K562 (cell line): ENCODE results near the gene GRIN2A. TPM values are rescaled to one million over a fixed set of nuclear protein-coding genes. Genes with fewer than 3 reads are reported as not detected.

Source experiments
- ATAC-seq: fragments of 200-7000 bp; cut with Tn5 transposase; 3 replicates; pipeline ENCODE4 v1.9.1; 2020; ENCODE audit warnings: moderate library complexity
- BruUV-seq: library from RNA; stranded (reverse); fragments of 400-500 nt; replicated peaks from 2 replicates; lab custom pipeline; 2021; lab: Mats Ljungman, UMichigan
- CTCF ChIA-PET: fragments of 300-600 bp; formaldehyde crosslinking; extraction: SDS; loops from one replicate; lab custom pipeline; 2021; ENCODE audit warnings: low intra/inter-chr PET ratio; lab: Yijun Ruan, JAX
- POLR2A ChIA-PET: fragments of 300-600, 350-650 bp; sonication (Branson Sonifier 250); formaldehyde crosslinking; extraction: SDS; loops from one replicate; lab custom pipeline; 2021; ENCODE audit warnings: antibody characterized with exemption, inconsistent platforms; lab: Yijun Ruan, JAX
- DNase-seq, 4 experiments: peaks; one replicate each; pipeline versions ENCODE4 v3.0.0 to v3.0.0-alpha.2; 2011 to 2018; ENCODE audit warnings: low spot score in 3 of 4, mixed read lengths in 3 of 4; ENCODE audit errors: extremely low read depth in 1 of 4
- FAIRE-seq: peaks from 2 replicates; lab custom pipeline; 2011; peaks lifted over from hg19 to GRCh38; lab: Jason Lieb, UNC
- H2AFZ ChIP-seq: 2 replicates; pipeline ENCODE4 v1.6.0; 2011; ENCODE audit warnings: low read depth, low read length, control low read depth, inconsistent platforms
- H3K27ac ChIP-seq: fragments of 200-600 bp; 3 replicates; pipeline ENCODE4 v1.8.0; 2011; ENCODE audit warnings: low read depth, mild to moderate bottlenecking, control low read depth, inconsistent platforms, low read length, moderate library complexity, mixed read lengths; ENCODE audit errors: extremely low read depth
- H3K27me3 ChIP-seq, 2 experiments: fragments of 300-600 bp in 1 of 2; 2 replicates in 1 of 2; 3 replicates in 1 of 2; pipeline versions ENCODE4 v1.6.0 to v1.8.0; 2011; ENCODE audit warnings: inconsistent platforms in 2 of 2, low read length in 2 of 2, mild to moderate bottlenecking in 1 of 2, mixed read lengths in 1 of 2, moderate library complexity in 1 of 2; ENCODE audit not compliant: control insufficient read depth in 2 of 2, insufficient read depth in 2 of 2
- H3K36me3 ChIP-seq: fragments of 300-600 bp; 3 replicates; pipeline ENCODE4 v1.8.0; 2011; ENCODE audit warnings: mild to moderate bottlenecking, low read length, inconsistent platforms; ENCODE audit not compliant: control insufficient read depth, insufficient read depth
- H3K4me1 ChIP-seq, 2 experiments: fragments of 200-600 bp in 1 of 2; replicated peaks in 1 of 2; 2 replicates in 1 of 2; 3 replicates in 1 of 2; pipeline versions ENCODE4 v1.5.1 to v1.8.0; 2011; ENCODE audit warnings: inconsistent platforms in 2 of 2, low read length in 2 of 2, mild to moderate bottlenecking in 1 of 2, mixed read lengths in 1 of 2, moderate library complexity in 1 of 2; ENCODE audit not compliant: control insufficient read depth in 2 of 2, insufficient read depth in 2 of 2
- H3K4me2 ChIP-seq: 2 replicates; pipeline ENCODE4 v1.6.1; 2011; ENCODE audit warnings: low read length, control low read depth, inconsistent platforms, mixed read lengths; ENCODE audit not compliant: insufficient read depth
- H3K4me3 ChIP-seq: fragments of 200-600 bp; sonication (generic), shearing (Covaris generic); 2 replicates; pipeline ENCODE4 v1.5.1; 2016; ENCODE audit warnings: control low read depth, inconsistent platforms
- H3K79me2 ChIP-seq: fragments of 200-600 bp; 3 replicates; pipeline ENCODE4 v1.8.0; 2011; ENCODE audit warnings: low read length, inconsistent platforms; ENCODE audit not compliant: control insufficient read depth, insufficient read depth
- H3K9ac ChIP-seq, 2 experiments: 2 replicates each; pipeline versions ENCODE4 v1.6.0 to v1.6.1; 2011; ENCODE audit warnings: low read depth in 2 of 2, low read length in 2 of 2, control low read depth in 1 of 2, inconsistent platforms in 1 of 2, mild to moderate bottlenecking in 1 of 2, mixed read lengths in 1 of 2; ENCODE audit not compliant: insufficient read depth in 1 of 2
- H3K9me1 ChIP-seq: one replicate; pipeline ENCODE4 v1.6.0; 2011; ENCODE audit warnings: inconsistent platforms, mild to moderate bottlenecking, low read length, moderate library complexity; ENCODE audit not compliant: control insufficient read depth, insufficient read depth
- H3K9me3 ChIP-seq: replicated peaks from 2 replicates; pipeline ENCODE4 v1.5.1; 2011; ENCODE audit warnings: low read depth, low read length, inconsistent platforms; ENCODE audit not compliant: control insufficient read depth, insufficient read depth
- H4K20me1 ChIP-seq: replicated peaks from 2 replicates; pipeline ENCODE4 v1.6.1; 2011; ENCODE audit warnings: low read length, inconsistent platforms, mixed read lengths; ENCODE audit not compliant: control insufficient read depth, insufficient read depth
- HNRNPK ChIP-seq: fragments of 200-400 bp; formaldehyde crosslinking; IDR thresholded peaks from one replicate; pipeline ENCODE4 v1.6.1; 2018; ENCODE audit warnings: mild to moderate bottlenecking, low read depth, low read length; ENCODE audit not compliant: poor library complexity, severe bottlenecking
- PCBP1 ChIP-seq: fragments of 200-400 bp; formaldehyde crosslinking; IDR thresholded peaks from 2 replicates; pipeline ENCODE4 v1.6.1; 2018; ENCODE audit warnings: mild to moderate bottlenecking, low read depth, low read length; ENCODE audit not compliant: poor library complexity, severe bottlenecking
- PCBP2 ChIP-seq: fragments of 200-400 bp; formaldehyde crosslinking; IDR thresholded peaks from 2 replicates; pipeline ENCODE4 v1.6.1; 2018; ENCODE audit warnings: low read length, low read depth, mild to moderate bottlenecking, moderate library complexity; ENCODE audit not compliant: poor library complexity, severe bottlenecking
- ZNF431 ChIP-seq: sonication (generic); formaldehyde crosslinking; IDR thresholded peaks from 2 replicates; pipeline ENCODE4 v1.8.0; 2022; ENCODE audit warnings: mild to moderate bottlenecking, missing genetic modification reagents
- ZNF507 ChIP-seq: conservative IDR thresholded peaks from 2 replicates; pipeline ENCODE4 v1.6.1; 2017; ENCODE audit warnings: missing genetic modification characterization, missing compliant biosample characterization
- WGBS: fragments of 100-300 bp; shearing (Covaris generic); methylation state at CpG from one replicate; pipeline ENCODE4 v1.1.6; 2016; ENCODE audit warnings: low coverage, mixed read lengths; ENCODE audit not compliant: insufficient coverage; ENCODE audit errors: missing lambda C conversion rate; 5-methylcytosine and 5-hydroxymethylcytosine counted together
- in situ Hi-C: fragments of 300-500 bp; cut with MboI; formaldehyde crosslinking; loops from 4 replicates; pipeline ENCODE4 v1.15.0; 2018; ENCODE audit warnings: inconsistent platforms, mixed read lengths
- intact Hi-C: fragments of 100-400 bp; cut with micrococcal nuclease; formaldehyde crosslinking; loops from 2 replicates; pipeline ENCODE4 v1.14.2; 2022
- polyA plus RNA-seq, 8 experiments: library from polyadenylated mRNA; depleted of rRNA in 4 of 8; stranded (reverse) in 5 of 8; unstranded in 3 of 8; fragments of >200 nt; fragmentation: Nextera tagmentation in 2 of 8; fragmentation: Illumina TruSeq in 1 of 8; extraction: Ambion mirVana in 2 of 8; extraction: Trizol in 1 of 8; gene quantifications; 2 replicates each; pipeline versions ENCODE4 v1.2.1 to v1.2.3, GENCODE V29; 2011 to 2014; ENCODE audit warnings: inconsistent platforms in 1 of 8, missing spikeins in 1 of 8
- total RNA-seq, 7 experiments: library from RNA; depleted of rRNA in 6 of 7; stranded (reverse); fragments of >200 nt in 6 of 7; fragmentation: Illumina TruSeq in 2 of 7; extraction: Trizol in 2 of 7; gene quantifications; 2 replicates each; pipeline versions ENCODE4 v1.2.1 to v1.2.3, GENCODE V29; 2011 to 2021; ENCODE audit warnings: low replicate concordance in 1 of 7
- TF ChIP-seq, protein P1 (sequence below): sonication (generic); formaldehyde crosslinking; IDR thresholded peaks from 2 replicates; pipeline ENCODE4 v1.8.0; 2023; ENCODE audit warnings: mild to moderate bottlenecking, missing genetic modification reagents

Gene GRIN2A
- total and polyA plus RNA-seq, 9 of the 15 experiments (the other 6 are each of a cell fraction or from before 2014, with no cell fraction given), result not detected

DNA sequence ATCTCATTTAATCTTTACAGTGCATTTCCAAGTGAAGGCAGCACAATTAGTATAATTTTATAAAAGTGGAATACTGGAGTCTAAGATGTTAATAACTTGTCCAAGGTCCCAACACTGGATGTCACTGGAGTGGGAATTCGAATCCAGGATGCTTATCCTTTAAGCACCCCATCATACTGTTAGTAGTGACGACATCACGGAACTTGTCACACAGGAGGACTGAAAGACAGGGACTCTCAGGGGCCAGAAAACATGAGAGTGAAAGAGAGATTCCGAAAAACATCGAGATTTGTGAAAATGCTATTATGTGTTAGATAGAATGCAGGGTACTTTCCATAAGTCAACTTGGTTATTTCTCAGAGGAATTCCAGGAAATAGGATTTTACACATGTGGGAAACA is 374.0 kb downstream of the GRIN2A start (continued):
- TF ChIP-seq, protein P1, sequence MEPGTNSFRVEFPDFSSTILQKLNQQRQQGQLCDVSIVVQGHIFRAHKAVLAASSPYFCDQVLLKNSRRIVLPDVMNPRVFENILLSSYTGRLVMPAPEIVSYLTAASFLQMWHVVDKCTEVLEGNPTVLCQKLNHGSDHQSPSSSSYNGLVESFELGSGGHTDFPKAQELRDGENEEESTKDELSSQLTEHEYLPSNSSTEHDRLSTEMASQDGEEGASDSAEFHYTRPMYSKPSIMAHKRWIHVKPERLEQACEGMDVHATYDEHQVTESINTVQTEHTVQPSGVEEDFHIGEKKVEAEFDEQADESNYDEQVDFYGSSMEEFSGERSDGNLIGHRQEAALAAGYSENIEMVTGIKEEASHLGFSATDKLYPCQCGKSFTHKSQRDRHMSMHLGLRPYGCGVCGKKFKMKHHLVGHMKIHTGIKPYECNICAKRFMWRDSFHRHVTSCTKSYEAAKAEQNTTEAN (CRISPR knock-in tag), result no peak
- TF ChIP-seq ZNF431, result no peak

DNA sequence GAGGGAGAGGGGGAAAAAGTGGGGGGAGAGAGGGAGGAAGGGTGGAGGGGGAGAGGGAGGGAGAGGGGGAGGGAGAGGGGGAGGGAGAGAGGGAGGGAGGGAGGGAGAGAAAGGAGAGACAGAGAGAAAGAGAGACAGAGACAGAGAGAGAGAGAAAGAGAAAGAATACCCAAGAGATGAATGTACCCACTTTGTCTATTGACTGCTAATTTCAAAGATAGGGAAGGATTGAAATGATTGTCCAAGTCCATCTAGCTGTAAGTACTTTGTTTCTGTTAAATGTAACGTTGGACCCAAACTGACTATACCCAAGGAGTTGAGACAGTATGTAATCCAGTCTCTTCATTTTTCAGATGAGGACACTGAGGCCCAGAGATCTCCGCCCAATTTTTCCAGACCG is 374.9 kb downstream of the GRIN2A start:
- in situ Hi-C loops, result no loop called here
- Histone ChIP-seq H3K27me3 (0 out of 5 replicates have a peak, but pooled peaks cover 0 to 7% of the 10 kb centered on the region in 2 experiments), H3K27ac (no peak overlapping the region), H3K4me1 (no peaks in the 10 kb centered on the region), H3K9ac (no peak overlapping the region), H2AFZ (no peak overlapping the region), H4K20me1 (no peaks in the 10 kb centered on the region), H3K9me3 (no peaks in the 10 kb centered on the region), H3K4me2 (no peak overlapping the region), H3K79me2 (no peaks in the 10 kb centered on the region), H3K36me3 (no peaks in the 10 kb centered on the region), H3K9me1 (no peaks in the 10 kb centered on the region), H3K4me3 (no peak overlapping the region)
- WGBS, result 0% methylated on average over 3 of the region's 3 CpGs
- ChIA-PET CTCF (no interaction called here), POLR2A (no interaction called here)
- TF ChIP-seq HNRNPK, result peak; percentile 78
- TF ChIP-seq PCBP1, result peak; percentile 62
- TF ChIP-seq ZNF507, result no peak
- peak; percentile 70 for TF ChIP-seq PCBP2
- intact Hi-C loops, result no loop called here
- no peak for FAIRE-seq
- no peak for ATAC-seq
- no peak for DNase-seq
- no TSS peak for BruUV-seq
